ENCODE measurements around the gene PDIA2.

The PDIA2 gene

DNA sequence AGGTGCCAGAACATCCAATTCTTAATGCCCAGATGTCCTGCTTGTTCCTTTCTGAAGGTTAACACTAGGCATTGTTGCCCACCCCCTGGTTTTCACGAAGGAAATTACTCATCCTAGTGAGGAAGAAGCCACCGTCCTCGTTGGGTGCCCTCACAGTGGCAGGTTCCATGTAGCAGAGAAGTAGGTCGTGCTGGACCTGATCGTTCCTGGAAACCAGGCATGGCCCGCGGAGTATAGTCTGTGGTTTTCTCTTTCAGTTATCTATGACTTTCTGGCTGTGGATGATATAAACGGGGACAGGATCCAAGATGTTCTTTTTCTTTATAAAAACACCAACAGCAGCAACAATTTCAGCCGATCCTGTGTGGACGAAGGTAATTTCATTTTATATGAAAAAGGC is 23.7 kb upstream of the PDIA2 start:
- TF ChIP-seq, protein P1, sequence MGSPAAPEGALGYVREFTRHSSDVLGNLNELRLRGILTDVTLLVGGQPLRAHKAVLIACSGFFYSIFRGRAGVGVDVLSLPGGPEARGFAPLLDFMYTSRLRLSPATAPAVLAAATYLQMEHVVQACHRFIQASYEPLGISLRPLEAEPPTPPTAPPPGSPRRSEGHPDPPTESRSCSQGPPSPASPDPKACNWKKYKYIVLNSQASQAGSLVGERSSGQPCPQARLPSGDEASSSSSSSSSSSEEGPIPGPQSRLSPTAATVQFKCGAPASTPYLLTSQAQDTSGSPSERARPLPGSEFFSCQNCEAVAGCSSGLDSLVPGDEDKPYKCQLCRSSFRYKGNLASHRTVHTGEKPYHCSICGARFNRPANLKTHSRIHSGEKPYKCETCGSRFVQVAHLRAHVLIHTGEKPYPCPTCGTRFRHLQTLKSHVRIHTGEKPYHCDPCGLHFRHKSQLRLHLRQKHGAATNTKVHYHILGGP (tag by site-specific recombination; IDR thresholded peaks at IDR 0.05) = no peak
- TF ChIP-seq ZNF664 (tag by site-specific recombination; IDR thresholded peaks at IDR 0.05) (no peak), ZNF423 (tag by site-specific recombination; IDR thresholded peaks at IDR 0.05) (no peak), ZNF555 (tag by site-specific recombination; conservative IDR thresholded peaks at IDR 0.05) (no peak), GLIS2 (tag by site-specific recombination; IDR thresholded peaks at IDR 0.05) (no peak)
- TF ChIP-seq, protein P2, sequence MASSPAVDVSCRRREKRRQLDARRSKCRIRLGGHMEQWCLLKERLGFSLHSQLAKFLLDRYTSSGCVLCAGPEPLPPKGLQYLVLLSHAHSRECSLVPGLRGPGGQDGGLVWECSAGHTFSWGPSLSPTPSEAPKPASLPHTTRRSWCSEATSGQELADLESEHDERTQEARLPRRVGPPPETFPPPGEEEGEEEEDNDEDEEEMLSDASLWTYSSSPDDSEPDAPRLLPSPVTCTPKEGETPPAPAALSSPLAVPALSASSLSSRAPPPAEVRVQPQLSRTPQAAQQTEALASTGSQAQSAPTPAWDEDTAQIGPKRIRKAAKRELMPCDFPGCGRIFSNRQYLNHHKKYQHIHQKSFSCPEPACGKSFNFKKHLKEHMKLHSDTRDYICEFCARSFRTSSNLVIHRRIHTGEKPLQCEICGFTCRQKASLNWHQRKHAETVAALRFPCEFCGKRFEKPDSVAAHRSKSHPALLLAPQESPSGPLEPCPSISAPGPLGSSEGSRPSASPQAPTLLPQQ (tag by site-specific recombination; IDR thresholded peaks at IDR 0.05) = no peak
- no peak overlapping the region for H3K27ac ChIP-seq (ENCODE audit: extremely low read depth, low read depth, low read length)
- POLR2A ChIA-PET = no interaction called here
- no peaks in the 10 kb centered on the region for H3K4me1 ChIP-seq (ENCODE audit: control insufficient read depth, insufficient read depth, low read length)
- H3K9me3 ChIP-seq (ENCODE audit: control insufficient read depth, insufficient read depth, low read depth, low read length) = no peaks in the 10 kb centered on the region
- H3K4me3 ChIP-seq (ENCODE audit: low read depth, low read length) = no peak overlapping the region
- H3K36me3 ChIP-seq (ENCODE audit: control insufficient read depth in 2 of 2, insufficient read depth in 1 of 2, low read length in 2 of 2) = peaks cover 5 to 66% of the 10 kb centered on the region in 2 experiments; a peak in 2 of 3 replicates
- CTCF ChIA-PET = no interaction called here

DNA sequence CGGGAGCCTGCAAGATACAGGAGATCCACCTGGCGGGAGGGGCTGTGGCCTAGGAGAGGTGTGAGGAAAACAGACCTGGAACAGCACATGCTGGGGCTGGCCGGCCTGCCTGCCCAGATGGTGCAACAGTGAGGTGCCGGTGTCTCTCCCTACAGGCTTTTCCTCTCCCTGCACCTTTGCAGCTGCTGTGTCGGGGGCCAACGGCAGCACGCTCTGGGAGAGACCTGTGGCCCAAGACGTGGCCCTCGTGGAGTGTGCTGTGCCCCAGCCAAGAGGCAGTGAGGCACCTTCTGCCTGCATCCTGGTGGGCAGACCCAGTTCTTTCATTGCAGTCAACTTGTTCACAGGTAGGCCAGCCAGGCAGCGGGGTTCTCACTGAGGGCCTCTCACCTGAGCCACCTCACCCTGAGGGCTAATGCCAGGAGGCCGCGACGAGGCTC is 23.1 kb upstream of the PDIA2 start:
- Histone ChIP-seq H3K4me3 (ENCODE audit: low read depth, low read length) (no peak overlapping the region), H3K36me3 (ENCODE audit: control insufficient read depth in 2 of 2, insufficient read depth in 1 of 2, low read length in 2 of 2) (peaks cover 1 to 65% of the 10 kb centered on the region in 2 experiments; a peak in 2 of 3 replicates), H3K9me3 (ENCODE audit: control insufficient read depth, insufficient read depth, low read depth, low read length) (no peaks in the 10 kb centered on the region), H3K4me1 (ENCODE audit: control insufficient read depth, insufficient read depth, low read length) (no peaks in the 10 kb centered on the region), H3K27ac (ENCODE audit: extremely low read depth, low read depth, low read length) (no peak overlapping the region)
- ChIA-PET CTCF (no interaction called here), POLR2A (no interaction called here)
- TF ChIP-seq, protein P1 (tag by site-specific recombination; IDR thresholded peaks at IDR 0.05) = no peak
- TF ChIP-seq ZNF629 (tag by site-specific recombination; IDR thresholded peaks at IDR 0.05) (no peak), ZNF114 (tag by site-specific recombination; IDR thresholded peaks at IDR 0.05) (no peak), ZNF791 (tag by site-specific recombination; IDR thresholded peaks at IDR 0.05) (no peak), ZNF239 (tag by site-specific recombination; IDR thresholded peaks at IDR 0.05) (no peak)

DNA sequence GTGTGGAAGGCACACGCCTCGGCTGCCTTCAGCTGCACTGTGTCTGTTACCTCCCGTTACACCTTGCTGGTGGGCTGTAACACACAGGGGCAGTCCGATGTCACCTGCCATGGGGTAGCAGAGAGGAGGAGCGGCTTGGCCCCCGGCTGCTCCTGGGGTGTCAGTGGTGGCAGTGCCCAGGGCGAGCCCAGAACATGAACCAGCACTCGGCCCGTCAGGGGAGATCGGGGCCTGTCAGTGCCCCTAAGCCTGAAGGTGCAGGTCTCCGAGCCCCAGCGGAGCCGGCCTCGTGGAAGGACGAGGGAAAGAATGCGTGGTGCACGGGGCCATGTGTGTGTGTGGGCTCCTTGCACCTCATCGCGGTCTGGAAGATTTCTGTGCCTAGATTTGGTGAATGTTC is 22.6 kb upstream of the PDIA2 start:
- CTCF ChIA-PET = no interaction called here
- no peak overlapping the region for H3K27ac ChIP-seq (ENCODE audit: extremely low read depth, low read depth, low read length)
- POLR2A ChIA-PET = no interaction called here
- no peak overlapping the region for H3K4me3 ChIP-seq (ENCODE audit: low read depth, low read length)
- peaks cover 0 to 63% of the 10 kb centered on the region in 2 experiments; a peak in 2 of 3 replicates for H3K36me3 ChIP-seq (ENCODE audit: control insufficient read depth in 2 of 2, insufficient read depth in 1 of 2, low read length in 2 of 2)
- no peak for TF ChIP-seq ZNF19 (tag by site-specific recombination; IDR thresholded peaks at IDR 0.05; ENCODE audit: low read depth)
- TF ChIP-seq ZNF202 (tag by site-specific recombination; IDR thresholded peaks at IDR 0.05; ENCODE audit: borderline replicate concordance) = no peak
- H3K9me3 ChIP-seq (ENCODE audit: control insufficient read depth, insufficient read depth, low read depth, low read length) = no peaks in the 10 kb centered on the region
- no peaks in the 10 kb centered on the region for H3K4me1 ChIP-seq (ENCODE audit: control insufficient read depth, insufficient read depth, low read length)

DNA sequence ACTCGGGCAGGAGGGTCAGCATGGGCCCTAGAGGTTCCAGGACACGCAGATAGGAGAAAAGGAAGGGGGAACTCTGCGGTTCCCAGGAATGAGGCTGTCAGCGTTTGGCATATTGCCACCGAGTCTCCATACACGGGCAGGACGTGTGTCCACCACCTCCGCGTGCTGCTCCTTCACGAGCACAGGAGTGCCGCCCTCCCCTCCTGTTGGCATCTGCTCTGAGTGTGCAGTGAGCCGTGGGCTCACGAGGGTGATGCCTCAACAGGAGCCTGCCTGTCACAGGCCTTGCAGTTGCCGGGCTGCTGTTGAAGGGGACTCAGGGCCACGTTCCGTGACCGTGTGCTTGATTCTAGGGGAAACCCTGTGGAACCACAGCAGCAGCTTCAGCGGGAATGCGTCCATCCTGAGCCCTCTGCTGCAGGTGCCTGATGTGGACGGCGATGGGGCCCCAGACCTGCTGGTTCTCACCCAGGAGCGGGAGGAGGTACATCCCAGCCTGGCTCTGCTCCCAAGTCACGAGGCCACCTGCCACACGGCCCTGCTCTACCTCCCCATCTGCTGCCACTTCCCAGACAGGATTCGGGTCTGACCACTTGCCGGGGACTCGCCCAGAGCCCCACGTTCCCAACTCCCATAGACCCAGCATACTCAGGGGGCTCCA is 21.8 kb upstream of the PDIA2 start:
- POLR2A ChIA-PET = no interaction called here
- H3K9me3 ChIP-seq (ENCODE audit: control insufficient read depth, insufficient read depth, low read depth, low read length) = no peaks in the 10 kb centered on the region
- no peak overlapping the region for H3K4me3 ChIP-seq (ENCODE audit: low read depth, low read length)
- H3K36me3 ChIP-seq (ENCODE audit: control insufficient read depth in 2 of 2, insufficient read depth in 1 of 2, low read length in 2 of 2) = peaks cover 0 to 56% of the 10 kb centered on the region in 2 experiments; a peak in 2 of 3 replicates
- no peaks in the 10 kb centered on the region for H3K4me1 ChIP-seq (ENCODE audit: control insufficient read depth, insufficient read depth, low read length)
- CTCF ChIA-PET = no interaction called here
- TF ChIP-seq ZNF426 (tag by site-specific recombination; IDR thresholded peaks at IDR 0.05) = no peak
- no peak overlapping the region for H3K27ac ChIP-seq (ENCODE audit: extremely low read depth, low read depth, low read length)

Measured in HEK293 (cell line).